SH-SY5Y (cell line): Measurements from ENCODE around the gene MRPL44.

Experiments used
- GATA2 ChIP-seq: IDR thresholded peaks from 2 replicates; pipeline ENCODE4 v1.6.1; 2011; ENCODE audit warnings: mild to moderate bottlenecking, low read depth, low read length
- GATA3 ChIP-seq: IDR thresholded peaks from 2 replicates; pipeline ENCODE4 v1.6.1; 2011; ENCODE audit warnings: low read depth, mild to moderate bottlenecking, low read length, moderate library complexity

DNA sequence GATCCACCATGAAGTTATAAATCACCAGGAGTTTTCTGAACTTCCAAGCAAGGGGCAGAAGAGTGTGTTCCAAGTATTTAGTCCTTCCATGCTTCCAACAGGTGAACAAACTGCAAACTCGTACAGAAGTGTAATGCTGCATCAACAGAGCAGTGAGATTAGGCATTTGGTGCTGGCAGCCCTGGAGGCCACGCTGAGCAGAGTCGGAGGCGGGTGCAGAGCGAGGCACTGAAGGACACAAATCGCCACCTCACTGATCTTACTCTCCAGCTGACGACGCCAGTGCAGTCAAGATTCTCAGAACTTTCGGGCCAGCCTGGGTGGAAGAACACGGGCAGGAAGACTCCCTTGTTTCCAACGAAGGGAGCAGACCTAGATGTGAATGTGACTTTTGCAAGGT, 42.6 kb downstream of the MRPL44 start:
- TF ChIP-seq GATA2 (no peak), GATA3 (no peak)
